DMS 273 (cell line): ENCODE measurements around the gene ITCH.
"Not testable (repeated sequence)": the region's sequence is repeated elsewhere in the genome, so short reads cannot be mapped to it uniquely, and the experiment has no call there.

ENCODE experiments used
- DNase-seq: peaks from one replicate; lab custom pipeline; 2025; ENCODE audit not compliant: unreplicated experiment; lab: John Stamatoyannopoulos, UW

Gene ITCH

DNA sequence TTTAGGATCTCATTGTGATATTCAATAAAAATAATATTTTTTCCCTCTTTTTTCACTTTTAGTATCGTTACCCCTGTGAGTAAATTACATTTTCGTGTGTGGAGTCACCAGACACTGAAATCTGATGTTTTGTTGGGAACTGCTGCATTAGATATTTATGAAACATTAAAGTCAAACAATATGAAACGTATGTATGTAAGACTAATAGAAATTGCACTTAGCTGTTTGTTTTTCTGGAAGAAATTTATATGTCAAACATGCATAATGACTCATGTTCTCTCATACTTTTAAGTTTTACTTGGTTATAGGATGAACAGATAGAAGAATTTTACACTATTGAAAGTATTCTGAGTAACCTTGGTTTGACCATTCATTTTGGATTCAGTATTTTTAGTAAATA, 49.4 kb downstream of the ITCH start:
- no peak for DNase-seq

- DNase-seq = not testable (repeated sequence)
Measured at GRCh38 chr20:34414525-34414924, 51.5 kb downstream of the ITCH start.

- DNase-seq = no peak
Measured at GRCh38 chr20:34415079-34415478, 52.0 kb downstream of the ITCH start.

DNA sequence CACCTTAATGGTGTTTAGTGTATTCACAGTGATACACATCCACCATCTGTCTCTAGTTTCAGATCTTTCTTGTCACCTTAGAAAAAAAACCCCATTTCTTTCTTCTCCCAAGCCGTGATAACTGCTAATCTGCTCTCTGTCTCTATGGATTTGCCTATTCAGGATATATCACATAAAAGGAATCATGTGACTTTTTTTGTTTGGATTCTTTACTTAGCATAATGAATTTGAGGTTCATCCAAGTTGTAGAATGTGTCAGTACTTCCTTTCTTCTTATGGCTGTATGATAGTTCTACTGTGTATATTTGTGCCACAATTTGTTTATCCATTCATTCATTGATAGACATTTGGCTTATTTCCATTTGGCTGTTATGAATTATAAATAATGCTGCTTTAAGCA, 57.1 kb downstream of the ITCH start:
- no peak for DNase-seq

GRCh38 chr20:34420975-34421374, 57.9 kb downstream of the ITCH start:
- DNase-seq = no peak

GRCh38 chr20:34421766-34422466, 58.8 kb downstream of the ITCH start:
- no peak for DNase-seq

- DNase-seq = not testable (repeated sequence)
Measured at GRCh38 chr20:34425032-34425690, 62.1 kb downstream of the ITCH start.

DNA sequence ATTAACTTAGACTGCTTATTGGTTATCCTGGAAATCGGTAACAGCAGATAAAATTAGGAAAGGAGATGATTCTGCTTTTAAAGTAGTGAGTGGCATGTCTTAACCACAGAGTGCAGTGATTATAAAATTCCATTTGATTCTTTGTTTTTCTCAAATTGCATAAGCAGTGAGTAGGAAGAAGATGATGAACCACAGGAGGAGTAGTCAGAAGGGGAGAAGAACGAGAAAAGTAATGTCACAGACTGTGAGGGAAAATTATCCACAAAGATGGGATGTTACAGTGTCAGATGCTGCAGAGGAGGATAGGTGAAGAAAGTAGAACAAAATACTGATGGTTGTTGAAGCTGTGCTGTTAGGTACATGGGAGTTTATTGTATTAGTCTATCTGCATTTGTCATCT, 63.0 kb downstream of the ITCH start:
- no peak for DNase-seq

- DNase-seq = no peak
Measured at GRCh38 chr20:34427331-34427730, 64.3 kb downstream of the ITCH start.

- DNase-seq = no peak
Measured at GRCh38 chr20:34427784-34428183, 64.7 kb downstream of the ITCH start.

GRCh38 chr20:34431168-34431567, 68.1 kb downstream of the ITCH start:
- DNase-seq = no peak

- DNase-seq = not testable (repeated sequence)
Measured at GRCh38 chr20:34432663-34433062, 69.6 kb downstream of the ITCH start.

GRCh38 chr20:34433391-34433790, 70.3 kb downstream of the ITCH start:
- DNase-seq = no peak

GRCh38 chr20:34435589-34435988, 72.5 kb downstream of the ITCH start:
- DNase-seq = no peak

GRCh38 chr20:34437330-34437986, 74.4 kb downstream of the ITCH start:
- DNase-seq = no peak

DNA sequence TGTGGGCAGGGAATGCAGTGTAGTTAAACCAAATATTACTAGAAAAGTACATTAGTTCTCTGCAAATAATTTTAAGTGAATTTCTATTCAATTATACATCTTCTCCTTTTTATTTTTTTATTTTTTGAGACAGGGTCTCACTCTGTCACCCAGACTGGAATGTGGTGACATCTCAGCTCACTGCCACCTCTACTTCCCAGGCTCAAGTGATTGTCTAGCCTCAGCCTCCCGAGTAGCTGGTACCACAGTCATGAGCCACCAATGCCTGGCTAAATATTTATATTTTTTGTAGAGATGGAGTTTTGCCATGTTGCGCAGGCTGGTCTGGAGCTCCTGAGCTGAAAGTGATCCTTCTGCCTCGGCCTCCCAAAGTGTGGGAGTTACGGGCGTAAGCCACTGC, 76.1 kb downstream of the ITCH start:
- DNase-seq = no peak

GRCh38 chr20:34441423-34441822, 78.3 kb downstream of the ITCH start:
- not testable (repeated sequence) for DNase-seq

- DNase-seq = no peak
Measured at GRCh38 chr20:34443546-34443945, 80.5 kb downstream of the ITCH start.

- DNase-seq = no peak
Measured at GRCh38 chr20:34445177-34446065, 82.3 kb downstream of the ITCH start.

DNA sequence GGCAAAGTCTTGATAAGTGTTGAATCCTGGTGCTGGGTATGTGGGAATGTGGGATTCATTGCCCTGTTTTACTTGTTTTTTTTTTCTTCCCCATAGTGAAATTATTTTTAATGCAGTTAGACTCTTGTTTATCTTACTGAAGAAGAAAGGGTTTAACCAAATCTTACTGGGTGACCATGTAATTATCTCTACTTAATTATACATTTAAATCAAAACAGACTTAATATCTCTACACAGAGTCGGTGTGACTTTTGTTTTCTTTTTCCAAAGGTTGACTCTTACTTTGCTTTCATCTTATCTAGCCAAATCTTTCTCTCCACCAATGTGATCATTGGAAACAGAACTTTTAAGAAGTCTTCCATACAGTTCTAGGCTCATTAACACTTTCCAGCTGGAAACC, 85.4 kb downstream of the ITCH start:
- DNase-seq = no peak
